Chondrocyte (in vitro differentiated cells): ENCODE measurements around the gene UGT1A1. TPM values are rescaled to one million over a fixed set of nuclear protein-coding genes. Genes with fewer than 3 reads are reported as not detected.

Experiments
- DNase-seq: peaks from one replicate; pipeline ENCODE4 v3.0.0; 2021; ENCODE audit warnings: mixed read lengths, low spot score
- H3K27ac Mint-ChIP-seq: one replicate; pipeline ENCODE4 v1.8.0; 2021; ENCODE audit warnings: mild to moderate bottlenecking, moderate library complexity, mixed read lengths; ENCODE audit not compliant: unreplicated experiment
- H3K27me3 Mint-ChIP-seq: 2 replicates; pipeline ENCODE4 v1.8.0; 2021; ENCODE audit warnings: low read depth, mixed read lengths
- H3K36me3 Mint-ChIP-seq: 2 replicates; pipeline ENCODE4 v1.8.0; 2021; ENCODE audit warnings: low read depth, mixed read lengths
- H3K4me1 Mint-ChIP-seq: 2 replicates; pipeline ENCODE4 v1.8.0; 2021; ENCODE audit warnings: low read depth, mild to moderate bottlenecking, mixed read lengths
- H3K4me3 Mint-ChIP-seq: one replicate; pipeline ENCODE4 v1.8.0; 2021; ENCODE audit warnings: mild to moderate bottlenecking, moderate library complexity, mixed read lengths; ENCODE audit not compliant: unreplicated experiment
- H3K9me3 Mint-ChIP-seq: 2 replicates; pipeline ENCODE4 v1.8.0; 2021; ENCODE audit warnings: low read depth, mixed read lengths
- total RNA-seq: library from RNA; stranded (reverse); gene quantifications from 3 replicates; pipeline ENCODE4 v1.2.1, GENCODE V29; 2021
- TF ChIP-seq, protein P1 (sequence below): fragments of 200-600 bp; sonication (generic); IDR thresholded peaks from 2 replicates; pipeline ENCODE4 v1.5.0; 2021; ENCODE audit warnings: antibody characterized with exemption, mild to moderate bottlenecking, moderate library complexity

UGT1A1 gene
- total RNA-seq, 1 donor from 2014 or later = not detected

DNA sequence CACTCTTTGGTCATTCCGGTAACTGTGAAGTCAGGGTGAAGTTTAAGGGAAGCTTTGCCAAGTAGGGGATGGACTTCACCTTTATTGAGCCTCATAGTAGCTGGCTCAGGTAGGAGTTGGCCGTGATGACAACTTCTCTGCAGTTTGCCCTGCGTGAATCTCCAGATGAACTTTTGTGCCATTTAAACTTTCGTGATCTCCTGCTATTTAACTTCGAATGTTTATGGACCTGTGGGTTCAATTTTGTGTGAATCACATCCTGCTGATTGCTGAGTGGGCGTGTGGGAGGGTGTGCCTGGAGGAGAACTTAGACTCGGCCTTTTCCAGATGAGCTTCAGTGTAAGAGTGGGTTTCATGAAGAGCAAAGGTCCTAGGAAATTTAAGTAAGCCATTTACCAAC is 4.2 kb downstream of the UGT1A1 start:
- peaks cover 17% of the 10 kb centered on the region for H3K27me3 Mint-ChIP-seq
- no peak overlapping the region for H3K27ac Mint-ChIP-seq
- H3K4me3 Mint-ChIP-seq = no peak overlapping the region
- TF ChIP-seq, protein P1, sequence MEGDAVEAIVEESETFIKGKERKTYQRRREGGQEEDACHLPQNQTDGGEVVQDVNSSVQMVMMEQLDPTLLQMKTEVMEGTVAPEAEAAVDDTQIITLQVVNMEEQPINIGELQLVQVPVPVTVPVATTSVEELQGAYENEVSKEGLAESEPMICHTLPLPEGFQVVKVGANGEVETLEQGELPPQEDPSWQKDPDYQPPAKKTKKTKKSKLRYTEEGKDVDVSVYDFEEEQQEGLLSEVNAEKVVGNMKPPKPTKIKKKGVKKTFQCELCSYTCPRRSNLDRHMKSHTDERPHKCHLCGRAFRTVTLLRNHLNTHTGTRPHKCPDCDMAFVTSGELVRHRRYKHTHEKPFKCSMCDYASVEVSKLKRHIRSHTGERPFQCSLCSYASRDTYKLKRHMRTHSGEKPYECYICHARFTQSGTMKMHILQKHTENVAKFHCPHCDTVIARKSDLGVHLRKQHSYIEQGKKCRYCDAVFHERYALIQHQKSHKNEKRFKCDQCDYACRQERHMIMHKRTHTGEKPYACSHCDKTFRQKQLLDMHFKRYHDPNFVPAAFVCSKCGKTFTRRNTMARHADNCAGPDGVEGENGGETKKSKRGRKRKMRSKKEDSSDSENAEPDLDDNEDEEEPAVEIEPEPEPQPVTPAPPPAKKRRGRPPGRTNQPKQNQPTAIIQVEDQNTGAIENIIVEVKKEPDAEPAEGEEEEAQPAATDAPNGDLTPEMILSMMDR = no peak
- DNase-seq = no peak
- no peaks in the 10 kb centered on the region for H3K9me3 Mint-ChIP-seq
- H3K36me3 Mint-ChIP-seq = no peaks in the 10 kb centered on the region
- peaks cover 10% of the 10 kb centered on the region for H3K4me1 Mint-ChIP-seq

- Mint-ChIP-seq H3K27ac (no peak overlapping the region), H3K36me3 (no peaks in the 10 kb centered on the region), H3K27me3 (peaks cover 18% of the 10 kb centered on the region), H3K9me3 (no peaks in the 10 kb centered on the region), H3K4me3 (no peak overlapping the region), H3K4me1 (peaks cover 10% of the 10 kb centered on the region)
- TF ChIP-seq, protein P1 = no peak
- no peak for DNase-seq
Measured at GRCh38 chr2:233764761-233765160, 4.7 kb downstream of the UGT1A1 start.

DNA sequence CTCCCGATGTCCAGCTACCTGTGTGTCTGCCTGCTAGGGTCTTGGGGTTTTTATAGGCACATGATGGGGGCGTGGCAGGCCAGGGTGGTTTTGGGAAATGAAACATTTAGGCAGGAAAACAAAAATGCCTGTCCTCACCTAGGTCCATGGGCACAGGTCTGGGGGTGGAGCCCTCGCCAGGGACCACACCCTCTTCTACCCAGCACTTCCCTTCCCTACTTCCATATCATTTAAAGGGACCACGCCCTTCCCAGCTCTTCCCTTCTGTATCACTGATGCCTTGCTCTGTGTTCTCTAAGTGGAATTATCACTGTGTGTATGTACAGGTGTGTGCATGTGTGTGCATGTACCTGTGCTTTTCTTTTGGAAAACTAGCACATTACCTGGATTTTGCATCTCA is 6.3 kb downstream of the UGT1A1 start:
- peaks cover 24% of the 10 kb centered on the region for H3K27me3 Mint-ChIP-seq
- peaks cover 1% of the 10 kb centered on the region for H3K36me3 Mint-ChIP-seq
- TF ChIP-seq, protein P1 = no peak
- DNase-seq = no peak
- H3K4me1 Mint-ChIP-seq = peaks cover 10% of the 10 kb centered on the region
- H3K4me3 Mint-ChIP-seq = no peak overlapping the region
- H3K27ac Mint-ChIP-seq = no peak overlapping the region
- H3K9me3 Mint-ChIP-seq = no peaks in the 10 kb centered on the region

DNA sequence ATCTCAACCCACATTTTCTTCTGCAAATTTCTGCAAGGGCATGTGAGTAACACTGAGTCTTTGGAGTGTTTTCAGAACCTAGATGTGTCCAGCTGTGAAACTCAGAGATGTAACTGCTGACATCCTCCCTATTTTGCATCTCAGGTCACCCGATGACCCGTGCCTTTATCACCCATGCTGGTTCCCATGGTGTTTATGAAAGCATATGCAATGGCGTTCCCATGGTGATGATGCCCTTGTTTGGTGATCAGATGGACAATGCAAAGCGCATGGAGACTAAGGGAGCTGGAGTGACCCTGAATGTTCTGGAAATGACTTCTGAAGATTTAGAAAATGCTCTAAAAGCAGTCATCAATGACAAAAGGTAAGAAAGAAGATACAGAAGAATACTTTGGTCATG is 8.0 kb downstream of the UGT1A1 start:
- Mint-ChIP-seq H3K4me1 (peaks cover 10% of the 10 kb centered on the region), H3K4me3 (no peak overlapping the region), H3K27ac (no peak overlapping the region), H3K27me3 (peaks cover 26% of the 10 kb centered on the region), H3K9me3 (no peaks in the 10 kb centered on the region), H3K36me3 (peaks cover 1% of the 10 kb centered on the region)
- TF ChIP-seq, protein P1 = no peak
- no peak for DNase-seq

- peaks cover 1% of the 10 kb centered on the region for H3K36me3 Mint-ChIP-seq
- H3K9me3 Mint-ChIP-seq = no peaks in the 10 kb centered on the region
- H3K4me3 Mint-ChIP-seq = no peak overlapping the region
- TF ChIP-seq, protein P1 = no peak
- peaks cover 21% of the 10 kb centered on the region for H3K27me3 Mint-ChIP-seq
- no peak for DNase-seq
- no peak overlapping the region for H3K27ac Mint-ChIP-seq
- H3K4me1 Mint-ChIP-seq = peaks cover 4% of the 10 kb centered on the region
Measured at GRCh38 chr2:233769260-233769659, 9.2 kb downstream of the UGT1A1 start.
